Panc1 (cell line): ENCODE results near the gene PRRX1.

Experiments
- POLR2AphosphoS5 ChIP-seq: IDR thresholded peaks from 2 replicates; pipeline ENCODE4 v1.6.1; 2012; ENCODE audit warnings: mild to moderate bottlenecking, low read depth, low read length, moderate library complexity
- SIN3A ChIP-seq: IDR thresholded peaks from 2 replicates; pipeline ENCODE4 v1.6.1; 2012; ENCODE audit warnings: low read depth, mild to moderate bottlenecking, low read length, moderate library complexity, borderline replicate concordance; ENCODE audit not compliant: insufficient read depth
- TCF7L2 ChIP-seq: IDR thresholded peaks from 2 replicates; pipeline ENCODE4 v1.6.1; 2011; ENCODE audit warnings: mild to moderate bottlenecking, low read depth, low read length, inconsistent platforms
- TF ChIP-seq, protein P1 (sequence below): fragments of 450-650 bp; IDR thresholded peaks from 2 replicates; pipeline ENCODE4 v1.5.1; 2017; ENCODE audit warnings: mild to moderate bottlenecking
- TF ChIP-seq, protein P2 (sequence below), 2 experiments: IDR thresholded peaks; 2 replicates each; pipeline ENCODE4 v1.6.1; 2011 to 2012; ENCODE audit warnings: low read depth in 2 of 2, control low read depth in 1 of 2, low read length in 1 of 2, mild to moderate bottlenecking in 1 of 2, moderate library complexity in 1 of 2; ENCODE audit not compliant: insufficient read depth in 1 of 2

DNA sequence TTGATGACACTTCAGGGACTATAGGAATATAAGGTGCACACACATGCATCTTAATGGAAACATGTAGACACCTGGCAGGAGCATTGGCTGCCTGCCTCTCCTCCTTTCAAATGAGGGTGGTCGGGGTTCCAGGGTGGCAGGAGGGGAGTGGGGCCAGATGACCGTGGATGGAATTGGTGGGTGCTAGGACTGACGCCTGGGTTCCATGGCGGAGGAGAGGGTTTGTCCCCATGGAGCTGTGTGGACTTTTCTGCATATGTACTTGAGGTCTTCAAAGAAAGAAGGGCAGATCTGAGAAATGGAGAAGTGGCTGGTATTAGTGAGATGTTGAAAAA is 7.7 kb downstream of the PRRX1 start:
- TF ChIP-seq SIN3A: no peak
- TF ChIP-seq, protein P1, sequence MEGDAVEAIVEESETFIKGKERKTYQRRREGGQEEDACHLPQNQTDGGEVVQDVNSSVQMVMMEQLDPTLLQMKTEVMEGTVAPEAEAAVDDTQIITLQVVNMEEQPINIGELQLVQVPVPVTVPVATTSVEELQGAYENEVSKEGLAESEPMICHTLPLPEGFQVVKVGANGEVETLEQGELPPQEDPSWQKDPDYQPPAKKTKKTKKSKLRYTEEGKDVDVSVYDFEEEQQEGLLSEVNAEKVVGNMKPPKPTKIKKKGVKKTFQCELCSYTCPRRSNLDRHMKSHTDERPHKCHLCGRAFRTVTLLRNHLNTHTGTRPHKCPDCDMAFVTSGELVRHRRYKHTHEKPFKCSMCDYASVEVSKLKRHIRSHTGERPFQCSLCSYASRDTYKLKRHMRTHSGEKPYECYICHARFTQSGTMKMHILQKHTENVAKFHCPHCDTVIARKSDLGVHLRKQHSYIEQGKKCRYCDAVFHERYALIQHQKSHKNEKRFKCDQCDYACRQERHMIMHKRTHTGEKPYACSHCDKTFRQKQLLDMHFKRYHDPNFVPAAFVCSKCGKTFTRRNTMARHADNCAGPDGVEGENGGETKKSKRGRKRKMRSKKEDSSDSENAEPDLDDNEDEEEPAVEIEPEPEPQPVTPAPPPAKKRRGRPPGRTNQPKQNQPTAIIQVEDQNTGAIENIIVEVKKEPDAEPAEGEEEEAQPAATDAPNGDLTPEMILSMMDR: peak; percentile 46
- TF ChIP-seq POLR2AphosphoS5: no peak
- TF ChIP-seq, protein P2, sequence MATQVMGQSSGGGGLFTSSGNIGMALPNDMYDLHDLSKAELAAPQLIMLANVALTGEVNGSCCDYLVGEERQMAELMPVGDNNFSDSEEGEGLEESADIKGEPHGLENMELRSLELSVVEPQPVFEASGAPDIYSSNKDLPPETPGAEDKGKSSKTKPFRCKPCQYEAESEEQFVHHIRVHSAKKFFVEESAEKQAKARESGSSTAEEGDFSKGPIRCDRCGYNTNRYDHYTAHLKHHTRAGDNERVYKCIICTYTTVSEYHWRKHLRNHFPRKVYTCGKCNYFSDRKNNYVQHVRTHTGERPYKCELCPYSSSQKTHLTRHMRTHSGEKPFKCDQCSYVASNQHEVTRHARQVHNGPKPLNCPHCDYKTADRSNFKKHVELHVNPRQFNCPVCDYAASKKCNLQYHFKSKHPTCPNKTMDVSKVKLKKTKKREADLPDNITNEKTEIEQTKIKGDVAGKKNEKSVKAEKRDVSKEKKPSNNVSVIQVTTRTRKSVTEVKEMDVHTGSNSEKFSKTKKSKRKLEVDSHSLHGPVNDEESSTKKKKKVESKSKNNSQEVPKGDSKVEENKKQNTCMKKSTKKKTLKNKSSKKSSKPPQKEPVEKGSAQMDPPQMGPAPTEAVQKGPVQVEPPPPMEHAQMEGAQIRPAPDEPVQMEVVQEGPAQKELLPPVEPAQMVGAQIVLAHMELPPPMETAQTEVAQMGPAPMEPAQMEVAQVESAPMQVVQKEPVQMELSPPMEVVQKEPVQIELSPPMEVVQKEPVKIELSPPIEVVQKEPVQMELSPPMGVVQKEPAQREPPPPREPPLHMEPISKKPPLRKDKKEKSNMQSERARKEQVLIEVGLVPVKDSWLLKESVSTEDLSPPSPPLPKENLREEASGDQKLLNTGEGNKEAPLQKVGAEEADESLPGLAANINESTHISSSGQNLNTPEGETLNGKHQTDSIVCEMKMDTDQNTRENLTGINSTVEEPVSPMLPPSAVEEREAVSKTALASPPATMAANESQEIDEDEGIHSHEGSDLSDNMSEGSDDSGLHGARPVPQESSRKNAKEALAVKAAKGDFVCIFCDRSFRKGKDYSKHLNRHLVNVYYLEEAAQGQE (IDR thresholded peaks at IDR 0.05; ENCODE audit: insufficient read depth in 1 of 2, low read depth in 2 of 2, low read length in 1 of 2): no peak
- no peak for TF ChIP-seq TCF7L2
